Esophagus squamous epithelium (tissue), 5 donors: ENCODE measurements around the gene TEX44. TPM values are rescaled to one million over a fixed set of nuclear protein-coding genes. Genes with fewer than 3 reads are reported as not detected.
A peak's percentile ranks its signal among the peaks of the same experiment; 100 is the strongest.

Experiments used
- DNase-seq: peaks from one replicate; lab custom pipeline; 2025; lab: John Stamatoyannopoulos, UW
- H3K27ac ChIP-seq, 4 donors: fragments of 200-600 bp; sonication (generic); one replicate each; pipeline ENCODE4 v1.5.1; 2016 to 2019; ENCODE audit warnings: mild to moderate bottlenecking in 1 of 4
- H3K27me3 ChIP-seq, 4 donors: fragments of 200-600 bp; sonication (generic); 1 replicate in 3 of 4; 2 replicates in 1 of 4; pipeline versions ENCODE4 v1.5.1 to v1.6.0; 2017 to 2021; ENCODE audit warnings: antibody characterized with exemption in 1 of 4
- H3K36me3 ChIP-seq, 3 donors: fragments of 200-600 bp; sonication (generic); one replicate each; pipeline ENCODE4 v1.5.1; 2016 to 2019
- H3K4me1 ChIP-seq, 3 donors: fragments of 200-600 bp; sonication (generic); one replicate each; pipeline ENCODE4 v1.5.1; 2017 to 2019
- H3K4me3 ChIP-seq, 4 donors: fragments of 200-600 bp; sonication (generic); 1 replicate in 3 of 4; 2 replicates in 1 of 4; pipeline ENCODE4 v1.5.1; 2016 to 2019; ENCODE audit warnings: mild to moderate bottlenecking in 2 of 4, moderate library complexity in 1 of 4
- H3K9me3 ChIP-seq, 3 donors: fragments of 200-600 bp; sonication (generic); one replicate each; pipeline ENCODE4 v1.5.1; 2016 to 2019
- CTCF ChIP-seq, 6 experiments: fragments of 450-650 bp in 4 of 6; fragments of 200-600 bp in 2 of 6; sonication (generic) in 2 of 6; IDR thresholded peaks; one replicate each; pipeline ENCODE4 v1.5.1; 2016 to 2019; ENCODE audit warnings: antibody characterized with exemption in 6 of 6, mild to moderate bottlenecking in 4 of 6, moderate library complexity in 4 of 6
- POLR2A ChIP-seq, 4 donors: fragments of 450-650 bp; IDR thresholded peaks; one replicate each; pipeline ENCODE4 v1.6.1; 2017; ENCODE audit warnings: antibody characterized with exemption in 4 of 4, mild to moderate bottlenecking in 4 of 4, moderate library complexity in 3 of 4
- WGBS, 2 donors: methylation state at CpG; one replicate each; pipeline ENCODE4 v1.1.5; 2018; 5-methylcytosine and 5-hydroxymethylcytosine counted together
- intact Hi-C: fragments of 100-400 bp; cut with DNase I; formaldehyde crosslinking; loops from one replicate; pipeline ENCODE4 v1.15.0; 2022
- total RNA-seq, 4 donors: library from RNA; depleted of rRNA; stranded (reverse); fragments of >200 nt; gene quantifications; one replicate each; pipeline ENCODE4 v1.1.0, GENCODE V29; 2016
- donor health status: DM: yes; HTN: yes; CAD: no.

Gene TEX44
- total RNA-seq, 4 donors from 2014 or later = not detected

- Histone ChIP-seq H3K27me3 (no peaks in the 10 kb centered on the region), H3K9me3 (no peaks in the 10 kb centered on the region), H3K4me1 (peaks cover 43 to 70% (median 49%) of the 10 kb centered on the region in 3 donors), H3K4me3 (peak overlapping the region; percentile 30 to 70 (median 51)), H3K27ac (peak overlapping the region; percentile 90 to 98 (median 94)), H3K36me3 (no peaks in the 10 kb centered on the region)
- 40 to 51% methylated on average over 16 to 26 of the region's 31 CpGs for WGBS, 2 donors
- no peak for DNase-seq
- intact Hi-C loops = no loop called here
- no peak for TF ChIP-seq POLR2A (IDR thresholded peaks at IDR 0.05)
- no peak for TF ChIP-seq CTCF (IDR thresholded peaks at IDR 0.05)
Measured at GRCh38 chr2:231615058-231615671, 22.5 kb downstream of the TEX44 start.

GRCh38 chr2:231616296-231616695, 23.6 kb downstream of the TEX44 start:
- no peak for TF ChIP-seq POLR2A (IDR thresholded peaks at IDR 0.05)
- no peak for TF ChIP-seq CTCF (IDR thresholded peaks at IDR 0.05)
- Histone ChIP-seq H3K4me3 (no peak overlapping the region), H3K4me1 (peaks cover 50 to 70% (median 58%) of the 10 kb centered on the region in 3 donors), H3K27ac (peak overlapping the region in 2 of 4 donors; percentile 21 to 97), H3K9me3 (no peaks in the 10 kb centered on the region), H3K27me3 (no peaks in the 10 kb centered on the region), H3K36me3 (no peaks in the 10 kb centered on the region)
- intact Hi-C loops = no loop called here
- 85 to 97% methylated on average over 4 of the region's 4 CpGs for WGBS, 2 donors
- no peak for DNase-seq

- intact Hi-C loops = no loop called here
- no peaks in the 10 kb centered on the region for H3K36me3 ChIP-seq
- peak overlapping the region in 3 of 4 donors; percentile 17 to 97 (median 21) for H3K27ac ChIP-seq
- no peaks in the 10 kb centered on the region for H3K9me3 ChIP-seq
- H3K4me3 ChIP-seq = no peak overlapping the region
- TF ChIP-seq CTCF (IDR thresholded peaks at IDR 0.05) = no peak
- no peak for TF ChIP-seq POLR2A (IDR thresholded peaks at IDR 0.05)
- peaks cover 41 to 70% (median 58%) of the 10 kb centered on the region in 3 donors for H3K4me1 ChIP-seq
- no peaks in the 10 kb centered on the region for H3K27me3 ChIP-seq
- WGBS, 2 donors = 45 to 56% methylated on average over 11 to 13 of the region's 13 CpGs
- no peak for DNase-seq
Measured at GRCh38 chr2:231617059-231617926, 24.6 kb downstream of the TEX44 start.

- TF ChIP-seq CTCF (IDR thresholded peaks at IDR 0.05) (peak in 1 of 6 experiments; percentile 11), POLR2A (IDR thresholded peaks at IDR 0.05) (no peak)
- intact Hi-C loops = no loop called here
- H3K4me1 ChIP-seq = peaks cover 23 to 58% (median 36%) of the 10 kb centered on the region in 3 donors
- H3K9me3 ChIP-seq = no peaks in the 10 kb centered on the region
- peak overlapping the region in 3 of 4 donors; percentile 23 to 39 (median 32) for H3K4me3 ChIP-seq
- H3K27ac ChIP-seq = peak overlapping the region; percentile 70 to 79 (median 78)
- H3K27me3 ChIP-seq = no peaks in the 10 kb centered on the region
- 34 to 42% methylated on average over 18 to 19 of the region's 25 CpGs for WGBS, 2 donors
- DNase-seq = no peak
- H3K36me3 ChIP-seq = no peaks in the 10 kb centered on the region
Measured at GRCh38 chr2:231621051-231621879, 28.6 kb downstream of the TEX44 start.
